OCI-LY1 (cell line): ENCODE data around the gene ESX1.

Experiments
- H2AFZ ChIP-seq: fragments of 200-600 bp; sonication (generic), shearing (Covaris generic); 2 replicates; pipeline ENCODE4 v1.6.0; 2014; ENCODE audit warnings: antibody characterized with exemption, mild to moderate bottlenecking, low read length
- H3F3A ChIP-seq: fragments of 200-600 bp; sonication (generic), shearing (Covaris generic); 2 replicates; pipeline ENCODE4 v1.6.0; 2014; ENCODE audit warnings: mild to moderate bottlenecking, antibody characterized with exemption, low read length, moderate library complexity; ENCODE audit not compliant: insufficient read depth
- H3K27ac ChIP-seq: fragments of 200-600 bp; sonication (generic); 2 replicates; pipeline ENCODE4 v1.5.1; 2014; ENCODE audit warnings: low read length, mixed run types, mild to moderate bottlenecking, low read depth; ENCODE audit not compliant: poor library complexity, severe bottlenecking
- H3K27me3 ChIP-seq: fragments of 200-600 bp; sonication (generic); 2 replicates; pipeline ENCODE4 v1.6.0; 2014; ENCODE audit warnings: antibody characterized with exemption, mild to moderate bottlenecking, low read length, moderate library complexity; ENCODE audit not compliant: insufficient read depth
- H3K36me3 ChIP-seq: fragments of 200-600 bp; sonication (generic); 2 replicates; pipeline ENCODE4 v1.6.1; 2014; ENCODE audit warnings: mild to moderate bottlenecking, antibody characterized with exemption, low read length, moderate library complexity, mixed read lengths; ENCODE audit not compliant: insufficient read depth
- H3K4me1 ChIP-seq: fragments of 200-600 bp; sonication (generic); 2 replicates; pipeline ENCODE4 v1.5.1; 2014; ENCODE audit warnings: mild to moderate bottlenecking, low read length, moderate library complexity; ENCODE audit not compliant: insufficient read depth, severe bottlenecking
- H3K4me2 ChIP-seq: fragments of 200-600 bp; sonication (generic), shearing (Covaris generic); 2 replicates; pipeline ENCODE4 v1.6.1; 2014; ENCODE audit warnings: low read length
- H3K4me3 ChIP-seq: fragments of 200-600 bp; sonication (generic); 2 replicates; pipeline ENCODE4 v1.5.1; 2014; ENCODE audit warnings: low read length, low read depth, mild to moderate bottlenecking, mixed read lengths; ENCODE audit not compliant: poor library complexity, severe bottlenecking
- H3K79me2 ChIP-seq: fragments of 200-600 bp; shearing (Covaris generic); 2 replicates; pipeline ENCODE4 v1.6.1; 2016; ENCODE audit warnings: mixed run types, low read length, mixed read lengths; ENCODE audit not compliant: insufficient read depth
- H3K9ac ChIP-seq: fragments of 200-600 bp; sonication (generic), shearing (Covaris generic); 2 replicates; pipeline ENCODE4 v1.6.1; 2014; ENCODE audit warnings: mild to moderate bottlenecking, low read length, mixed read lengths
- H3K9me2 ChIP-seq: fragments of 200-600 bp; sonication (generic), shearing (Covaris generic); 2 replicates; pipeline ENCODE4 v1.6.1; 2014; ENCODE audit warnings: low read depth, mild to moderate bottlenecking, low read length, mixed read lengths
- H3K9me3 ChIP-seq: fragments of 200-600 bp; shearing (Covaris generic); 2 replicates; pipeline ENCODE4 v1.6.1; 2014; ENCODE audit warnings: low read length, mixed read lengths
- H4K20me1 ChIP-seq: fragments of 200-600 bp; sonication (generic), shearing (Covaris generic); 2 replicates; pipeline ENCODE4 v1.6.0; 2016; ENCODE audit warnings: mild to moderate bottlenecking, low read length; ENCODE audit not compliant: insufficient read depth
- EZH2 ChIP-seq: fragments of 200-600 bp; sonication (generic), shearing (Covaris generic); IDR thresholded peaks from 2 replicates; pipeline ENCODE4 v1.8.0; 2017; ENCODE audit warnings: borderline replicate concordance, mixed run types, mild to moderate bottlenecking, antibody characterized with exemption, low read length, moderate library complexity, mixed read lengths
- TF ChIP-seq, protein P1 (sequence below): fragments of 200-600 bp; sonication (generic), shearing (Covaris generic); IDR thresholded peaks from 2 replicates; pipeline ENCODE4 v1.5.1; 2017; ENCODE audit warnings: mild to moderate bottlenecking, antibody characterized with exemption, low read length, moderate library complexity, mixed read lengths

Gene ESX1

DNA sequence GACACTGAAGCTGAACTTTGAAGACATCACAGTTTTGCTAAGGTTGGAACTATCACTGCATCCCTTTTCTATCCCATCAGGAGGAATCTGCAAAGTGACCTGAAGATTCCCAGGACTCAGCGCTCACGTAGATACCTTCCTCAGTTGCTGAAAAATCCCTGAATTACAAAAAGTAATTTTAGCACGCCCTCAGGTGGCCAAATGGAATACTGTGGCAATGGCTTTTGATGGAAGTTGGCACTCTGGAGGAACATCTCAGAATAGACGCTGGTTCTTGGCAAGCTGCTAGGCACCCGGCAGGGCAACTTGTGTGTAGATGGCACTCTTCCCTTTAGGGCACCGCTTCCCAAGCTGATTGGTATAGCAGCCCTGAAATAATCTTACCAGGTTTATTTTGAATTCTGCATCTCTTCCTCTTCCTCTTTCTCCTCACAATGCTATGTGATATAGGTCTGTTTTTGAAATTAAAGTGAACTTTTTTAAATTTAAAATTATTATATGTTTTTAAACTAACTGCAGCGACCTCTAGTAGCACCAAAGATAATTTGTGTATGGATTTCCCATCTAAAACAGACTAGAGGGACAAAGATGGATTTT, 16.3 kb upstream of the ESX1 start:
- Histone ChIP-seq H3K4me1 (no peaks in the 10 kb centered on the region), H3F3A (no peaks in the 10 kb centered on the region), H3K4me3 (no peak overlapping the region), H3K27me3 (no peaks in the 10 kb centered on the region), H3K79me2 (no peaks in the 10 kb centered on the region), H3K4me2 (no peak overlapping the region), H3K9me2 (no peaks in the 10 kb centered on the region), H3K9me3 (no peaks in the 10 kb centered on the region), H3K9ac (no peak overlapping the region), H3K36me3 (no peaks in the 10 kb centered on the region), H3K27ac (no peak overlapping the region), H4K20me1 (no peaks in the 10 kb centered on the region), H2AFZ (no peak overlapping the region)
- TF ChIP-seq EZH2: no peak
- TF ChIP-seq, protein P1, sequence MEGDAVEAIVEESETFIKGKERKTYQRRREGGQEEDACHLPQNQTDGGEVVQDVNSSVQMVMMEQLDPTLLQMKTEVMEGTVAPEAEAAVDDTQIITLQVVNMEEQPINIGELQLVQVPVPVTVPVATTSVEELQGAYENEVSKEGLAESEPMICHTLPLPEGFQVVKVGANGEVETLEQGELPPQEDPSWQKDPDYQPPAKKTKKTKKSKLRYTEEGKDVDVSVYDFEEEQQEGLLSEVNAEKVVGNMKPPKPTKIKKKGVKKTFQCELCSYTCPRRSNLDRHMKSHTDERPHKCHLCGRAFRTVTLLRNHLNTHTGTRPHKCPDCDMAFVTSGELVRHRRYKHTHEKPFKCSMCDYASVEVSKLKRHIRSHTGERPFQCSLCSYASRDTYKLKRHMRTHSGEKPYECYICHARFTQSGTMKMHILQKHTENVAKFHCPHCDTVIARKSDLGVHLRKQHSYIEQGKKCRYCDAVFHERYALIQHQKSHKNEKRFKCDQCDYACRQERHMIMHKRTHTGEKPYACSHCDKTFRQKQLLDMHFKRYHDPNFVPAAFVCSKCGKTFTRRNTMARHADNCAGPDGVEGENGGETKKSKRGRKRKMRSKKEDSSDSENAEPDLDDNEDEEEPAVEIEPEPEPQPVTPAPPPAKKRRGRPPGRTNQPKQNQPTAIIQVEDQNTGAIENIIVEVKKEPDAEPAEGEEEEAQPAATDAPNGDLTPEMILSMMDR: peak; percentile 59; the same call in 1 of the 2 replicates

DNA sequence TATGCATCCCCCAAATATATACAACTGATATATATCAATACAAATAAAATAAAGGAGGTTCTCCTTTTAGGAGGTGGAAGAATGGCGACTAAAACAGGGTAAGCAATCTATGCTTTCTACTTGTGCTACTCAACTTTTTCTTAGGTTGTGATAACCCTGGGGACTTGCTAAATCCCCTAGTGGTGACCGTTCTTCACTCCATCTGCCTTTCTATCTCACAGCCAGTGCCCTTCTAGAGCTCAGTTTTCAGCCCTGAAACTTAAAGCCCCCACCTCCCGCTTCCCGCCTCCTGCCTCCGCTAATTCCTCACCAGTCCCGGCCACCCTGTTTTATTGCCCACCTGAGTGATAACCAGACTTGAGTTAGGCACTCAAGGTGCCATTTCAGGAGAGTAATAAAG, 15.5 kb upstream of the ESX1 start:
- Histone ChIP-seq H3K9ac (no peak overlapping the region), H2AFZ (no peak overlapping the region), H4K20me1 (no peaks in the 10 kb centered on the region)

DNA sequence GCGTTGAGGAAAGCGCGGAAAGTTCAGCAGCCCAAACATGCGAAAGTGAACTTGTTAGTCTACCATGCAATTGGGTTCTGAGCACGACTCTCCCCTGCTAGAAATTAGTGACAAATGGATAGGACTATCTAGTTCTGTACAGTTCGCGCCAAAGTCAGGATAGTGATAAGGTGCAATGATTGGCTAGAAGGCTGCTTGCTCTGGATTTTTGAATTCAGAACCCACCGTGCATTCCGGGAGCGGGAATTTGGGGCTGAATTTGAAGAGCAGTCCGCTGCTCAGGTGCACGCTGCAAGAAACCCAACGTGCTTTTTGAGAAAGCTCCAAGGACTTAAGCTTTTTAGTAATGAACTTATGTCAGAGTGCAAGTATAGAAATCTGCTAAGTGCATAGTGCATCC, 732 bp upstream of the ESX1 start:
- Histone ChIP-seq H3K4me2 (no peak overlapping the region), H3K9me3 (no peaks in the 10 kb centered on the region), H3F3A (no peaks in the 10 kb centered on the region), H3K9me2 (no peaks in the 10 kb centered on the region), H3K9ac (no peak overlapping the region), H3K79me2 (no peaks in the 10 kb centered on the region), H3K27ac (no peak overlapping the region), H3K4me1 (no peaks in the 10 kb centered on the region), H2AFZ (no peak overlapping the region), H3K4me3 (no peak overlapping the region), H3K27me3 (no peaks in the 10 kb centered on the region), H3K36me3 (no peaks in the 10 kb centered on the region), H4K20me1 (no peaks in the 10 kb centered on the region)
- TF ChIP-seq, protein P1: no peak
- no peak for TF ChIP-seq EZH2

More for the DNA sequence above, 15.5 kb upstream of the ESX1 start:
- no peak overlapping the region for H3K27ac ChIP-seq
- no peaks in the 10 kb centered on the region for H3K36me3 ChIP-seq
- no peak overlapping the region for H3K4me3 ChIP-seq
- no peak for TF ChIP-seq EZH2
- TF ChIP-seq, protein P1: no peak
- no peaks in the 10 kb centered on the region for H3K79me2 ChIP-seq
- no peaks in the 10 kb centered on the region for H3F3A ChIP-seq
- no peaks in the 10 kb centered on the region for H3K27me3 ChIP-seq
- no peaks in the 10 kb centered on the region for H3K4me1 ChIP-seq
- H3K4me2 ChIP-seq: no peak overlapping the region
- H3K9me3 ChIP-seq: no peaks in the 10 kb centered on the region
- H3K9me2 ChIP-seq: no peaks in the 10 kb centered on the region
